Tibial nerve (tissue), 4 donors: ENCODE results near the gene GGNBP2. TPM values are rescaled to one million over a fixed set of nuclear protein-coding genes. Genes with fewer than 3 reads are reported as not detected.
"Not testable (repeated sequence)": the region's sequence is repeated elsewhere in the genome, so short reads cannot be mapped to it uniquely, and the experiment has no call there.

ENCODE experiments used
- DNase-seq, 2 donors: peaks; one replicate each; pipeline ENCODE4 v3.0.0-alpha.2; 2019; ENCODE audit warnings: low spot score in 2 of 2
- H3K27ac ChIP-seq, 4 donors: fragments of 200-600 bp; sonication (generic) in 3 of 4; one replicate each; pipeline ENCODE4 v1.5.1; 2017 to 2019; ENCODE audit warnings: mild to moderate bottlenecking in 1 of 4
- H3K27me3 ChIP-seq, 2 donors: fragments of 200-600 bp; sonication (generic) in 1 of 2; one replicate each; pipeline versions ENCODE4 v1.5.1 to v1.6.0; 2017 to 2019
- H3K36me3 ChIP-seq, 3 donors: fragments of 200-600 bp; sonication (generic); one replicate each; pipeline ENCODE4 v1.5.1; 2018 to 2019
- H3K4me1 ChIP-seq, 4 donors: fragments of 200-600 bp; sonication (generic) in 3 of 4; one replicate each; pipeline ENCODE4 v1.5.1; 2017 to 2019
- H3K4me3 ChIP-seq, 4 donors: fragments of 200-600 bp; sonication (generic) in 3 of 4; one replicate each; pipeline ENCODE4 v1.5.1; 2017 to 2019; ENCODE audit warnings: mild to moderate bottlenecking in 1 of 4, moderate library complexity in 1 of 4
- H3K9me3 ChIP-seq, 4 donors: fragments of 200-600 bp; sonication (generic) in 3 of 4; one replicate each; pipeline ENCODE4 v1.5.1; 2017 to 2019
- CTCF ChIP-seq, 5 experiments: fragments of 200-600 bp in 3 of 5; fragments of 450-650 bp in 2 of 5; sonication (generic) in 3 of 5; IDR thresholded peaks; one replicate each; pipeline ENCODE4 v1.5.1; 2016 to 2019; ENCODE audit warnings: antibody characterized with exemption in 5 of 5, mild to moderate bottlenecking in 3 of 5, moderate library complexity in 2 of 5
- EP300 ChIP-seq, 2 donors: sonication (generic); formaldehyde crosslinking; IDR thresholded peaks; one replicate each; pipeline ENCODE4 v1.6.1; 2017; ENCODE audit warnings: antibody characterized with exemption in 2 of 2, mild to moderate bottlenecking in 1 of 2
- POLR2A ChIP-seq, 2 donors: fragments of 450-650 bp; IDR thresholded peaks; one replicate each; pipeline ENCODE4 v1.6.1; 2017; ENCODE audit warnings: antibody characterized with exemption in 2 of 2, mild to moderate bottlenecking in 2 of 2, moderate library complexity in 2 of 2
- WGBS, 2 donors: methylation state at CpG; one replicate each; pipeline ENCODE4 v1.1.5; 2018; 5-methylcytosine and 5-hydroxymethylcytosine counted together
- total RNA-seq, 4 donors: library from RNA; depleted of rRNA; stranded (reverse); fragments of >200 nt; gene quantifications; one replicate each; pipeline ENCODE4 v1.1.0, GENCODE V29; 2016

The GGNBP2 gene
- total RNA-seq, 4 donors from 2014 or later, result 53.6 to 107 (median 79.4) TPM

GRCh38 chr17:36504156-36504545, 40.6 kb upstream of the GGNBP2 start:
- Histone ChIP-seq H3K36me3 (peaks cover 0 to 82% (median 14%) of the 10 kb centered on the region in 3 donors), H3K4me1 (peaks cover 0 to 8% (median 0%) of the 10 kb centered on the region in 4 donors), H3K27me3 (no peaks in the 10 kb centered on the region), H3K9me3 (no peaks in the 10 kb centered on the region), H3K4me3 (no peak overlapping the region), H3K27ac (no peak overlapping the region)
- 92 to 94% methylated on average over 5 of the region's 5 CpGs for WGBS, 2 donors
- no peak for DNase-seq
- no peak for TF ChIP-seq POLR2A (IDR thresholded peaks at IDR 0.05)
- TF ChIP-seq EP300 (IDR thresholded peaks at IDR 0.05), result no peak
- no peak for TF ChIP-seq CTCF (IDR thresholded peaks at IDR 0.05)

- WGBS, 2 donors, result 91 to 96% methylated on average over 8 of the region's 8 CpGs
- no peak overlapping the region for H3K4me3 ChIP-seq
- H3K4me1 ChIP-seq, result peaks cover 0 to 7% (median 0%) of the 10 kb centered on the region in 4 donors
- TF ChIP-seq CTCF (IDR thresholded peaks at IDR 0.05) (no peak), POLR2A (IDR thresholded peaks at IDR 0.05) (no peak), EP300 (IDR thresholded peaks at IDR 0.05) (no peak)
- peaks cover 0 to 92% (median 14%) of the 10 kb centered on the region in 3 donors for H3K36me3 ChIP-seq
- H3K9me3 ChIP-seq, result no peaks in the 10 kb centered on the region
- no peaks in the 10 kb centered on the region for H3K27me3 ChIP-seq
- H3K27ac ChIP-seq, result no peak overlapping the region
- no peak for DNase-seq
Measured at GRCh38 chr17:36505171-36505570, 39.5 kb upstream of the GGNBP2 start.

GRCh38 chr17:36506249-36506826, 38.4 kb upstream of the GGNBP2 start:
- Histone ChIP-seq H3K9me3 (no peaks in the 10 kb centered on the region), H3K4me3 (no peak overlapping the region), H3K27ac (no peak overlapping the region), H3K36me3 (peaks cover 0 to 95% (median 14%) of the 10 kb centered on the region in 3 donors), H3K27me3 (no peaks in the 10 kb centered on the region), H3K4me1 (no peaks in the 10 kb centered on the region)
- WGBS, 2 donors, result 77 to 81% methylated on average over 5 to 6 of the region's 6 CpGs
- TF ChIP-seq CTCF (IDR thresholded peaks at IDR 0.05) (no peak), POLR2A (IDR thresholded peaks at IDR 0.05) (no peak), EP300 (IDR thresholded peaks at IDR 0.05) (no peak)
- no peak for DNase-seq

- no peaks in the 10 kb centered on the region for H3K9me3 ChIP-seq
- no peaks in the 10 kb centered on the region for H3K27me3 ChIP-seq
- no peak overlapping the region for H3K27ac ChIP-seq
- DNase-seq, result no peak
- H3K36me3 ChIP-seq, result peaks cover 0 to 98% (median 14%) of the 10 kb centered on the region in 3 donors
- TF ChIP-seq CTCF (IDR thresholded peaks at IDR 0.05), result no peak
- TF ChIP-seq POLR2A (IDR thresholded peaks at IDR 0.05), result no peak
- TF ChIP-seq EP300 (IDR thresholded peaks at IDR 0.05), result no peak
- WGBS, 2 donors, result 93 to 95% methylated on average over 8 to 10 of the region's 11 CpGs
- no peaks in the 10 kb centered on the region for H3K4me1 ChIP-seq
- no peak overlapping the region for H3K4me3 ChIP-seq
Measured at GRCh38 chr17:36506831-36507230, 37.9 kb upstream of the GGNBP2 start.

GRCh38 chr17:36507266-36507665, 37.5 kb upstream of the GGNBP2 start:
- no peak for TF ChIP-seq POLR2A (IDR thresholded peaks at IDR 0.05)
- TF ChIP-seq EP300 (IDR thresholded peaks at IDR 0.05), result no peak
- TF ChIP-seq CTCF (IDR thresholded peaks at IDR 0.05), result no peak

GRCh38 chr17:36508439-36508838, 36.3 kb upstream of the GGNBP2 start:
- not testable (repeated sequence) for DNase-seq, H3K27ac ChIP-seq, H3K4me1 ChIP-seq, H3K4me3 ChIP-seq, H3K27me3 ChIP-seq, H3K9me3 ChIP-seq
- WGBS, 2 donors, result 83 to 100% methylated on average over 2 of the region's 2 CpGs
- H3K36me3 ChIP-seq, result peaks cover 0 to 96% (median 14%) of the 10 kb centered on the region in 3 donors

More at GRCh38 chr17:36507266-36507665, 37.5 kb upstream of the GGNBP2 start:
- no peak overlapping the region for H3K4me3 ChIP-seq
- H3K27me3 ChIP-seq, result no peaks in the 10 kb centered on the region
- H3K9me3 ChIP-seq, result no peaks in the 10 kb centered on the region
- DNase-seq, result no peak
- 86 to 87% methylated on average over 6 of the region's 6 CpGs for WGBS, 2 donors
- no peaks in the 10 kb centered on the region for H3K4me1 ChIP-seq
- peaks cover 0 to 96% (median 14%) of the 10 kb centered on the region in 3 donors for H3K36me3 ChIP-seq
- no peak overlapping the region for H3K27ac ChIP-seq
